GM18502 (cell line): ENCODE measurements around the gene CSNK1D.

ENCODE experiments used
- ATAC-seq: cut with Tn5 transposase; IDR thresholded peaks from one replicate; pipeline ENCODE4 v1.9.1; 2021; ENCODE audit warnings: mild to moderate bottlenecking; ENCODE audit not compliant: unreplicated experiment, poor library complexity

Gene CSNK1D

DNA sequence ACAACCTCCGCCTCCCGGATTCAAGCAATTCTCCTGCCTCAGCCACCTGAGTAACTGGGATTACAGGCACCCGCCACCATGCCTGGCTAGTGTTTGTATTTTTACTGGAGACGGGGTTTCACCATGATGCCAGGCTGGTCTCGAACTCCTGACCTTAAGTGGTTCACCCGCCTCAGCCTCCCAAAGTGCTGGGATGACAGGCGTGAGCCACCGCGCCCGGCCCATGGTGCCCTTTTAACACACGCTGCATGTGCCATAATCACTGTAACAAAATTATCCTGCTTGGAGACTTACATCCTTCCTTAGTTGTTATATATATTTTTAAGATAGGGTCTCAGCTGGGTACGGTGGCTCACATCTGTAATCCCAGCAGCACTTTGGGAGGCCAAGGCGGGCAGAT is 38.5 kb upstream of the CSNK1D start:
- ATAC-seq: no peak

DNA sequence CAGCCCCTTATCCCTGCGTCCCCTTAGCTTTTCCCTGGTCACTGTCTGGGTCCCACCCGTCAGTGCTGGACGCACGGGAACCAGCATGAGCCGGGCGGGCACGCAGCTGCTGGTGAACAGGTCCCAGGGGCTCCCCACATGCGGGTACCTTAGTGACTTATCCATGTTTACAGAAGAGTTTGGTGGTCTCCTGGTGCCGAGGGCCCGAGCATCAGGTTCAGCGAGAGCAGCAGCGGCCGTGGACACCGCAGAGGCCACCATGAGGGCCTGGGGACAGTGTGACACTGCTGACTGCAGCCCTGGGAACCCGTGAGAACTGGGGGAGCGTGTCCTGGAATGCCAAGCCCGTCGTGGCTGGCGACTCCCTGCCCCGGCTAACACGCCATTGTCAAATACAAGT is 37.4 kb upstream of the CSNK1D start:
- ATAC-seq: no peak

DNA sequence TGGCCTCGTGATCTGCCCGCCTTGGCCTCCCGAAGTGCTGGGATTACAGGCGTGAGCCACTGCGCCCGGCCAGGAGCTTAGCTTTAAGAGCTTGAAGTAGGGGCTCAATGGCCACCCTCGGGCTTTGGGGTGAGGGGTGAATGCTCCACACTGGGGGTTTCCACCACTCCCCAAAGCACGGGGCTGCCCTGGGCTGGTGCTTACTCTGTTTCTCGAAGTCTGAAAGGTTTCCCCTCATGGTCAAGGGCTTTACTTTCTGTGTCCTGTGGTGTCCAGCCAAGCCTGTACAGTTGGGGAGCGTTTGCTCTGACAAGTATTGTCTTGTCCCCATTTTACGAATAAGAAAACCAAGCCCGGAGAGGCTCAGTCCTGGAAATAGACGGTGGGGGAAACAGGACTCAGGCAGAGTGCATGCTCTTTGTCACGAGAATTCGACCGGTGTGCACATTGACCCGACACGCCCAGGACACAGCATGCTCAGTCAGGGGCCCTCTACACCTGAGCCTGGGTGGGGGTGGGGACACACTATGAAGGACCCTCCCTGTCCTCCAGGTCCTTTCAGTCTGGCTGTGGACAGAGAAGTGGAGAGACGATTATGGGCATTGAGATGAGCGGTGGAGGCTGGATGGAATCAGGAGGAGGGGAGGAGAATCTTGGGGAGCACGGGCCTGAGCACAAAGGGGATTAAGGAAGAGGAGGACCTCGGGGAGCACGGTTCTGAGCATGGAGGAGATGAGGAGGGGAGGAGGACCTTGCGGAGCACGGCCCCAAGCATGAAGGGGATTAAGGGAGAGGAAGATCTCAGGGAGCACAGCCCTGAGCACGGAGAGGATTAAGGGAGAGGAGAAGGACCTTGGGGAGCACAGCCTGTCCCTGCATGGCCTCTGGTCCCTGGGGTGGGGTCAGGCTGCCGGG is 36.4 kb upstream of the CSNK1D start:
- no peak for ATAC-seq

DNA sequence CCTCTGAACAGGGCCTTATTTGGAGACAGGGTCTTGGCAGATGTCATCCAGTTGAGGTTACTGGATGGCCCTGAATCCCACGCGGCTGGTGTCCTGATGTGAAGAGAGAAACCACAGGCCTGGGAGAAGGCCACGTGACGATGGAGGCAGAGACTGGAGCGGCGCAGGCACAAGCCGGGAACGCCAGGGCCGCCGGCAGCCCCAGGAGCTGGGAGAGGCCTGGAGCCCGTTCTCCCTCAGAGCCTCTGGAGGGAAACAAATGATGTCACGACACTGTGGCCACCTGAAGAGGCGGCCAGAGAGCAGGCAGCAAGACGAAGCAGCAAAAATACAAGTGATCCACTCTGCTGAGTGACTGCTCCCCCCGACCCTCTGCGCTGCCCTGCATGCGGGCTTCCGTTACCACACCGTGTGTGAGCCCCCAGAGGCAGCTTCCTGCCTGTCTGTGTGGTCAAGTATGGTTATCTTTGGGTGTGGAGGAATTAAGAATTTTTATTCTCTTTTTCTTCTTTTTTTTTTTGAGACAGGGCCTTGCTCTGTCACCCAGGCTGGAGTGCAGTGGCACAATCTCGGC is 32.3 kb upstream of the CSNK1D start:
- ATAC-seq: no peak

DNA sequence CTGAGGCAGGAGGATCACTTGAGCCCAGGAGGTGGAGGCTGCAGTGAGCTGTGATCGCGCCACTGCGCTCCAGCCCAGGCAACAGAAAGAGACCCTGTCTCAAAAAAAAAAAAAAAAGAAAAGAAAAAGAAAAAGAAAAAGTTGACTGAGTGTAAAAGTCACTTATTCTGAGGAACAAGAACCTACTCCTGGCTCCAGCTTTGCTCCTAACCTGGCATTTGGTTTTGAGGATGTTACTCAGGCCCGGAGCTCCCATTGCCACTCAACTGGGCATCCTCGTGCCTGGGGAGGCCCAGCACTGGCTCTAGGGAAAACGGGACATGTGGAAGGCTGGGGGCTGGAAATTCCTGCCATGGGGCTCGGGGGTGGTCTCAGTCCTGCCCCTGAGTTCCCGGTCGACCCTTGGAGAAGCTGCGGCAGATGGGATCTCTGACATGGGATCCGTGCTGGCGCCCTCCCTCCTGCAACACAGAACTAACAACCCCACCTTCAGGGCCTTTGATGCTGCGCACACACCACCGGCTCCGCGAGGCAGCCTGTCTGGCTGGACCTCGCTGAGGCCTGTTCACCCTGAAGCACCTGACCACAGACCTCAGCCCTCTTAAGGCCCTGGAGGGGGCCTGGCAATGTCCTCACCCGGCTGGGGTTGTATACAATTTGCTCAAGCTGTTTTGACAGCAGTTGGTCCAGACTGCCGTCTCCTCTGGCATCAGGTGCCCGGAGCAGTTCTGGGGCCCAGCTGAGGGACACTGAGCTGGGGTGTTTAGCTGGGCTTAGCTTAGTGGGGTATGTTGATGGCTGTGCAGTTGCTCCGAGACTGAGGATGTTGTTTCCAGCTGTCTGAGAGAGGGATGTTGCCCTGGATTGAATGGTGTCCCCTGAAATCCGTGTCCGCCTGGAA is 31.6 kb upstream of the CSNK1D start:
- no peak for ATAC-seq

DNA sequence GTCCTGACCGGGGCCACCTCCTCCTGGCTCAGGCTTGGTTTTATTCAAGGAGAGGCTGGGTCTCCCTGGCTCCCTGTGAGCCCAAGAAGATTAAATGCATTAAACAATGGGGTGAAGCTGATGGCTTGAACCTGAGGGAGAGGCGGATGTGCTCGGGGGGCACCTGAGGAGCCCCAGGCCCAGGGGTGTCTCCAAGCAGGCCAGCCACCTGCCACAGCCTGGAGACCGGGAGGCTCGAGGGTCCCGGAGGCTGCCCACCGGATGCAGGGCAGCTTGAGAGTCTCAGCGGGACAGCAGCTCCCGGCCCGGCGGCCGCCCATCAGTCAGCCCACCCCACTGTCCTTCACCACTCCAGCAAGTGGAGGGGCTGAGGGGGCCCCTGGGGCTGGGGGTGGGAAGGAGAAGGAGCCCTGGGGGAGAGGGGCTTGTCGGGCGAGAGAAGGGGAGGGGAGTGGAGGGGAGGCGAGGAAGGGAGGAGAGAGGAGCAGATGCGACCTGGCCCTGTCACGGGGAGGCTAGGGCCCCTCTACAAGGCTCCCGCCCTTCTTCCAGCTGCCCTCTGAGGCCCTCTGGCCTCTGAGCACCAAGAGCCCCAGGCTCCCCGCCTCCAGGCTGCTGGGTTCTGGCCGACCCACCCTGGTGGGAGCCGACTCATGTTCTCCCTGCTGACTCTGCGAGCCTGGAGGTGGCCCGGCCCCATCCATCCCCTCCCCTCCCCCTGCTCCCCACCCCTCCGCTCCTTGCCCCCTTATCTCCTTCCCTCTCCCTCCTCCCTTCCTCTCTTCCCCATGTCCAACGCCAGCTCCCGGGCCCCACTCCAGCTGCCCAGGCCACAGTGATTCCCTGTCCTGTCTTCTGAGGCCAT is 30.7 kb upstream of the CSNK1D start:
- no peak for ATAC-seq

DNA sequence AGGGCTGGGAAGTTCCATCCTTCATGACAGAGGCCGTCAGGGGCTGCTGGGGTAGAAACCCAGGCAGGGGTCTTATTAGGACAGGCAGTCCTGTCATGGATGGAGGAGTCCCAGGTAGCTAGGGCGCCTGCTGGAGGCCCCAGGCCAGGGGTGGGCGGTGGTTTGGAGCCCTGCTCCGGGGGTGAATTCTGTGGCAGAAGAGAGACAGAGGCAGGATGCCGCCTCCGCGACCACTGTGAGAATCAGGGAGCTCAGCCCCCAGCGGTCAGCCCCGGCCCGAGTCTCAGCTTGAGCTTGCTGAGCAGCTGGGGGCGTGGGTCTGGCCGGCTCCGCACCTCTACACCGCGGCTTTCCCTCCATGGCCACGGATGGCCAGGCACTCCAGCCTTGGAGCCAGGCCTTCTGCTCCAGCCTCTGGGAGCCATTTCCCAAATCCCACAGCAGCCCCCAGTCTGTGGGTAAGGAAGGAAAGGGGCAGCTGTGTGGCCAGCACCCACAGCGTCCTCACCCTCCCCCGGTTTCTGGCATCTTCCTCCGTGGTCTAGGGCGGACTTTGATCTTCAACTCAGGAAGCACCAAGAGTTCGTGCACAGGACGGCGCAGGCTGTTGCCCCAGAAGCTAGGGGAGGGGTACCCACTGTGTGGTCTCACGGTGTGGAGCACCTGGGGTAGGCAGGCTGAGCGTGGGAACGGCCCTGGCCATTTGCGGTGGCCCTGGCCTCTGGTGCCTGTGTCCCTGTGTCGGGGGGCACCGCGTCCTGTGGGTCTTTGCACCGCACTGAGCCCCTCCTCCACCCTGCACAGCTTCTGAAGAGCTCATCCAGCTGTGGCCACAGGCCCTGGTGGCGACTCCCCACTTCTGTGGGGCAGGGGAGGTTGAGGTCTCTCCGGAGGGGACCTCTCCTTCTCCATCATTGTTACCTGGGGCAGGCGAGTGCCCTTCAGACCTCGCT is 29.8 kb upstream of the CSNK1D start:
- ATAC-seq: no peak

DNA sequence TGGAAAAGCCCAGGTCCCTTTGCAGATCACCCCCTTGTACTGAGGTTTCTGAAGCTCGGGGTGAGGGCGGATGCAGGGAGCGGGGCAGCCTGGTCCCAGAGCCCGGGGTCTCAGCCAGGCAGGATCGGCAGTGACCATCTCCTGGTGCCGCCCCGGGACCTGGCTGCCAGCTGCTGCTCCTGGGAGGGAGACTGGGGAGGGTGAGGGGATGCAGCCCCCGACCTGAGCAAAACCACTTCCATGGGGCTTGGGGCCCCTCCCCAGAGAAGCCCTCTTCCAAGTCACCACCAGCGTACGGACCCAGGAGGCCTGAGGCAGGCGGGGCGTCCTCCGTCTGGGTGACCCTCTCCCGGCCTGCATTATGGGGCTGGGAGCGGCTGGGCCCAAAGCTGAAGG is 29.1 kb upstream of the CSNK1D start:
- no peak for ATAC-seq

DNA sequence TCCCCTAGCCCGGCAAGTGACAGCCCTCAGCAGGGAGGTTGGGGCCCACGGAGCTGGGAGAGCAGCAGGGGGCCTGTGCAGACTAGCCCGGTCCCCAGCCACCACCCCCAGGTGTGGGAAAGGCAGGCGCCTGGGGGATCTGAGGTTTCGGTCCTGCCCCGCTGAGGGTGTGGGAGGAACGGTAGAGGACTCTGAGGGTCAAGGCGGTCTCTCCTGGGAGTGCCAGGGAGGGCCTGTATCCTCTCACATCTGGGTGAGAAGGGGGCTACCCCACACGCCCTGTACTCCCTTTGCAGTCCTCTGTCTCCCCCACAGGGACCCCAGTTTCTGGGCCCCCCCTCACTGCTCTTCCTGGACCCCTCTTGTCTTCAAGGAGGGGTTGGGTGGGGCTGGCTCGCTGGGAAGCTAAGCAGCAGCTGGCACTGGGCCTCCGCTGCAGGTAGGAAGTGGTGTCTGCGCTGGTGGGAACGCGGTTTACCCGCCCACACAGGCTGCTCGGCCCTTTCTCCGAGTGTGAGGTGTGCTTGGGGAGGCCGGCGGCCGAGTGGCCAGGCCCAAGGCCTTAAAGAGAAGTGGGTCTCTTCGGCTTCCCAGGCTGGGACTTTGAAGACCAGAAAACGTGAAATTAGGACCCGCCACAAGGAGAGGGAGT is 28.5 kb upstream of the CSNK1D start:
- no peak for ATAC-seq

DNA sequence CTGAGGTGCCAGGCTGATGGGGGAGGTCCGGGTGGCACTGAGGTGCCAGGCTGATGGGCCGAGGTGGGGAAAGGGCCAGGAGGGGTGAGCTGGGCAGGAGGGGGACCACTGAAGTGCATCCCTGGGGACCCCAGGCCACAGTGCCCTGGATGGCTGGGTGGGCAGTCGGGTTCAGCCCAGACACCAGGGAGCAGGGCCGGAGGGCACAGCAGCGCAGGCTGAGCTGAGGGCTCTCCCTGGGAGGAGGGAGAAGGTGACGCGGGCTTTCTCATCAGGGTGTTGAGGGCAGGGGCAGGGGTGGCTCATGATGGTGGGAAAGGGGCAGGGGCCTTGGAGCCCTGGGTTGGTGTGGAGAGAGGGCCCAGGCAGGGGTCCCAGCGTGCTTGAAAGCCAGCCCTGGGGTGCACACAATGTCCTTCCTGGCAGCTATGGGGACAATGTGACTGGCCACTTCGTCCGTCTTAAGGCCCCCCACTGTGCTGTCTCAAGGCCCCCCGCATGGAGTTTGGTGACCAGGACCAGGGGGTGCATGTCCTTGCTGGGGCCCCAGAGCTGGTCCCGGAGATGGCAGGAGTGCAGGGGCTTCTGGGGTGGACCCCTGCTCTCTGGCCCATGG is 27.9 kb upstream of the CSNK1D start:
- ATAC-seq: no peak

DNA sequence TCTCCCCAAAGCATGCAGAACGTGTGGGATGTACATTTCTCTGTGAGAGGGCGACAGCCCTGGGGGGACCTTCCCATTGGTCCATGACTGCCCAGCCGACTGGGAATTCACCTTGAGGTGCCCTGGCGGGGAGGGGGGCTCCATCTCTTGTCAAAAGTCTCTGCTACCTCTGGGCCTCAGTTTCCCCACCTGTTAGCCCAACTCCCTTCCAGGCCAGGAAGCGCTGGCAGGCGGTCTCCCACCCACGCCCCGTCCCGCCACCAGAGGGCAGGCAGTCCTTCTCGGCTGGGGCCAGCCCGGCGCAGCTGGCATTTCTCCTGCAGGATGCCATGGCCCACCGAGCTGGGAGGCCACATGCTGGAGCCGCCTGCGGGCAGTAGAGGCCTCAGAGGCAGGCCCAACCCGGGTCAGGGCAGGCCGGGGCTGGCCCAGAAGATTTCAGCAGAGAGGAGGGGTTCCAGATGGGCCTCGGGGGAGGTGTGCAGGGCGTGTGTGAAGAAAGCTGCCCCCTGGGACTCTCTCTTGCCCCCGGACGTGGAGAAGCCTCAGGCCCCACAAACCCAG is 27.3 kb upstream of the CSNK1D start:
- no peak for ATAC-seq

DNA sequence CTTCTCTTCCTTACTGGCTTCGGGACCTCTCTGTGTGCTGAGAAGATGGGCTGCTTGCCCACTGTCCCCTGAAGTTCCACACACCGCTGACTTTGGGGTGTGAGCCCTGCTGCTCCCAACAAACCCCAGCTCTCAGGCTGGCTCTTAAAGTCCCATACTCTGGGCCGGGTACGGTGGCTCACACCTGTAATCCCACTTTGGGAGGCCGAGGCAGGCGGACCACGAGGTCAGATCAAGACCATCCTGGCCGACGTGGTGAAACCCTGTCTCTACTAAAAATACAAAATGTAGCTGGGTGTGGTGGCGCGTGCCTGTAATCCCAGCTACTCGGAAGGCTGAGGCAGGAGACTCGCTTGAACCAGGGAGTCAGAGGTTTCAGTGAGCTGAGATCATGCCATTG is 26.7 kb upstream of the CSNK1D start:
- no peak for ATAC-seq

DNA sequence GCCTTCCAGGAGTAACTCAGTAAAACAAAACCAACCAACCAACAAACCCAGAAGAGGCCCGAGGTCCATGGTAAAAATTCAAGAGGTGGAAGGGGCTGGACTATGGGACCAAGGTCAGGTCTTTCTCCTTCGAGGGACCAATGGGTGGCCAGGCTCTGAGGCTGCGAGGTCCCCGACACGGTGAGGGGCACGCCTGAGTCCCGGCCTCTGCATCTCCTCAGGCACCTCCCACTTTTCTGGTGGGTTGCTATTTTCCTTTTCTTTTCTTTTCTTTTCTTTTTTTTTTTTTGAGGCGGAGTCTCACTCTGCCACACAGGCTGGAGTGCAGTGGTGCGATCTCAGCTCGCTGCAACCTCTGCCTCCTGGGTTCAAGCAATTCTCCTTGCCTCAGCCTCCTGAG is 26.0 kb upstream of the CSNK1D start:
- no peak for ATAC-seq

DNA sequence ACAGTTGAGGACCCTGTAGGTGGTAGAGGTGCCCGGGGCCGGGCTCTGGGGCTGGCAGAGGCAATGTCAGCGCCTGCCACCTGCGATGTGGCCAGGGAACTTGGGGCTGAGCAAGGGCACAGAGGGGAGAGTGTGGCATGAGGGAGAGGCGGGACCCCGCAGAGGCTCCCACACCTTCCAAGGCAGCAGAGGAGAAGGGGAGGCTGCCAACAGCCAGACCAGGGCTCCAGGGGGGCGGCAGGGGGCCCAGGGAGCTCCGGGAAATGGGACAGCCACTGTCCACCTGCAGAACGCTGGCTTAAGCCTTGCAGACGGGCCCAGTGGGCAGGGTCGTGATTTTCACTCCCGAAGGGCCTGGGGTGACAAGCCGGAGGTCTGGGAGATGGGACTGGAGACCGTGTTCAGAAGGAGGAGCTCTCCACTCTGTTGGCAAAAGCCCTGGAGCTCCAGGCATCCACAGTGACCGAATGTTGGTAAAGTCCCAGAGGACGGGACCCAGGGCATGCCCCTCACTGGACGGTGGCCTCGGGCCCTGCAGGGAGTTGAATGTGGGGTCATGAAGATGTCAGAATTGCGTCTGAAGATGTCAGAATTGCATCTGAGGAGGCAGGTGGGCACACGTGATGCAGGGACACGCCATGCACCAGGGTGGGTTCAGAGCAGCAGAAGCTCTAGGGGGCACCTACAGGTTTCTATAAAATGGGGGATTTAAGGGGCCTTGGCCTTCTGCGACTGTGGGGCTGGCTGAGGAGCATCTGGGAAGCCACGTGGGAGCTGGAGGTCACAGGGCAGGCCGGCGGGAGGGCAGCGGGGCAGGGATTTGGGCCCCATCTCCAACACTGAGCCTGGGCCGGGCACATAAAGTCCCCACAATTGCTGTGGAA is 25.3 kb upstream of the CSNK1D start:
- no peak for ATAC-seq

DNA sequence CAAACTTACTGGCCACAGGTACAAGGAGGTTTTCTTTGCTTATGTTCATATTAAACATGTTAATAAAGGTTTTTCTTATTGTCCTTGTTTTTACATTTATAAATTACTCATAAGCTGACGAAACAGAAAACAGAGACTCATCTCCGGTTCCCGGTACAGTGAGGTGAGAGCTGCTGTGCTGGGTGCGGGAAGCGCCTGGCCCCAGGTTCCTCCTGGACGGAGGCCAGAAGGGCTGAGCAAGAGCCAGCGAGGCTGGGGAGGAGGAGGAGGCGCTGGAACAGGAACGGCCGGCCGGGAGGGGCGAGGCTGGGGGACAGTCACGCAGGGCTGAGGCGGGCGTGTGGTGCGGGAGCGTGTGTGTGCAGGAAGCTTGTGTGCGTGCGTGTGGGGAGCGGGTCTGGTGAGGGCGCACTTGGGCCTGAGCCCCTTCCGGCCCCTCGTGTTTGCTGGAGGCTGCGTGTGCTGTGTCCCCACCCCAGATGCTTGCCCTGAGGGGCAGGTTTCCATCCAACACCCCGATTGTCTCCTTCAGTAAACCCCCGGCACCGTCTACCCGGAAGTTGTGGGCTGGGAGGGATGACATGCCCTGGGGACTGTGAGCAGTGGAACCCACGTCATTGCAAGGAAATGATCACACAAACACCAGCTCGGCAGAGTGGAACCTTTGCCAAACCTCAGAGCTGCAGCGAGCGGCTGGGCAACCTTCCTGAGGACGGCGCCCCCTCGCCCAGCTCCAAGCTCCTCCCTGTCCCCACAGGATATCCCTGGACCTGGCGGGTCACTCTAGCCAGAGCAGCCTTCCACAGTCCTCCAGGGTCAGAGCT is 24.4 kb upstream of the CSNK1D start:
- peak; percentile 61 for ATAC-seq

DNA sequence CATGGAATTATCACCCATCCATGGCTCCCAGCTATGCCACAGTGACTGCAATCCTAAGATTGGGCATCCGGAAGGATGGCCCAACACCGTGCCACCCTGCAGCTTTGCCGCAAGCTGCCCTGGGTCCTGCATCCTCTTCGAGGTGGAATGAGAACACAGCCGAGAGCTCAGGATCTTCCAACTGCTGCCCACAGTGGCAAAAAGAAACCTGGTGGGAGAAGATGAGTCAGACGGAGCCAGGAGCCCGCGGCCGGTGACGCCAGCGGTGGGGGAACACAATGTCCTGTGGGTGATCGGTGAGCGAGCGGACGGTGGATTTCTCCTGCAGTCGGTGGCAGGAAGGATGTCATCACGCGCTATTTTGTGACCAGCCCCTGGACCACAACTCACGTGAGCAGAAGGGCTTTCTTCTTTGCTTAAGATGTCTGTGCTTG is 23.8 kb upstream of the CSNK1D start:
- no peak for ATAC-seq
